ENCODE data around the gene SLC47A2. TPM values are rescaled to one million over a fixed set of nuclear protein-coding genes. Genes with fewer than 3 reads are reported as not detected.
"Not testable (repeated sequence)": the region's sequence is repeated elsewhere in the genome, so short reads cannot be mapped to it uniquely, and the experiment has no call there.

Gene SLC47A2
- not detected in 2 replicates for total RNA-seq (2014; rRNA removed; shearing (Covaris generic))

- DNase-seq (ENCODE audit: low spot score), result no peak
Observed at GRCh38 chr17:19716108-19717030, at the start of gene SLC47A2. Gene SLC47A2 (minus strand): TSS chr17:19716584. CDS start chr17:19716555, 29 bp downstream.

GRCh38 chr17:19766016-19766415 lies 49.6 kb upstream of the SLC47A2 start:
- no peak for DNase-seq (ENCODE audit: low spot score)

GRCh38 chr17:19763991-19764390 lies 47.6 kb upstream of the SLC47A2 start:
- DNase-seq (ENCODE audit: low spot score), result not testable (repeated sequence)

- no peak for DNase-seq (ENCODE audit: low spot score)
Observed at GRCh38 chr17:19763416-19763815, 47.0 kb upstream of the SLC47A2 start.

- DNase-seq (ENCODE audit: low spot score), result peak; percentile 70
Observed at GRCh38 chr17:19762515-19762961, 46.2 kb upstream of the SLC47A2 start.

- DNase-seq (ENCODE audit: low spot score), result no peak
Observed at GRCh38 chr17:19760746-19761145, 44.4 kb upstream of the SLC47A2 start.

- no peak for DNase-seq (ENCODE audit: low spot score)
Observed at GRCh38 chr17:19759568-19760549, 43.5 kb upstream of the SLC47A2 start.

GRCh38 chr17:19757536-19758180 lies 41.3 kb upstream of the SLC47A2 start:
- no peak for DNase-seq (ENCODE audit: low spot score)

GRCh38 chr17:19756546-19756945 lies 40.2 kb upstream of the SLC47A2 start:
- DNase-seq (ENCODE audit: low spot score), result no peak

GRCh38 chr17:19755821-19756510 lies 39.6 kb upstream of the SLC47A2 start:
- DNase-seq (ENCODE audit: low spot score), result no peak

GRCh38 chr17:19755392-19755791 lies 39.0 kb upstream of the SLC47A2 start:
- DNase-seq (ENCODE audit: low spot score), result no peak

GRCh38 chr17:19753661-19754463 lies 37.5 kb upstream of the SLC47A2 start:
- peak; percentile 86 for DNase-seq (ENCODE audit: low spot score)

- DNase-seq (ENCODE audit: low spot score), result peak; percentile 98
Observed at GRCh38 chr17:19753051-19753509, 36.7 kb upstream of the SLC47A2 start.

- peak; percentile 51 for DNase-seq (ENCODE audit: low spot score)
Observed at GRCh38 chr17:19752216-19753050, 36.0 kb upstream of the SLC47A2 start.

- no peak for DNase-seq (ENCODE audit: low spot score)
Observed at GRCh38 chr17:19750835-19751234, 34.5 kb upstream of the SLC47A2 start.

GRCh38 chr17:19750020-19750572 lies 33.7 kb upstream of the SLC47A2 start:
- no peak for DNase-seq (ENCODE audit: low spot score)

- no peak for DNase-seq (ENCODE audit: low spot score)
Observed at GRCh38 chr17:19748807-19749193, 32.4 kb upstream of the SLC47A2 start.

Data from H4 (cell line).